NCI-H1694 (cell line): Measurements from ENCODE around the gene LCT.

Experiments
- DNase-seq: peaks from one replicate; lab custom pipeline; 2025; lab: John Stamatoyannopoulos, UW

LCT gene

GRCh38 chr2:135741395-135742324, 95.3 kb downstream of the LCT start, which contains the start of gene UBXN4:
Gene UBXN4, plus strand, starts transcription at chr2:135741855. Its CDS starts 75 bp downstream, at chr2:135741930.
- DNase-seq, result peak; percentile 97

DNA sequence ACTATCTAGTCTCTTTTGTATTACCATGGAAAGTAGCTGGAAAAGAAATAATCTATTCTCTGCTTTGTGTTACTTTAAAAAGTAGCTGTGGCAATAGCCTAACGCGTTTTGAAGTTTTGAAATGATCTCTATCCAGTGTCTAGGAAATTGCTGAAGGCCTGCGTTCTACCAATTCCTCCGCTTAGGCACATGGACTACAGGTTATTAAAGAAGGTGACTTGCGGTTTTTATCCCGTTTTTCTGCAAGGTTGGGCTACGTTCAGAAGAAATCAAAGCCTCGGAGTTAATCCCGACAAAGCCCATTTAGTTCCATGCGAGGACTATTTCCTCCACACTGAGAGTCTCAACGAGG, 96.0 kb downstream of the LCT start:
- no peak for DNase-seq

GRCh38 chr2:135740206-135740605, 96.8 kb downstream of the LCT start:
- no peak for DNase-seq
